ENCODE measurements around the gene SDF2L1.
A peak's percentile ranks its signal among the peaks of the same experiment; 100 is the strongest.

Gene SDF2L1

DNA sequence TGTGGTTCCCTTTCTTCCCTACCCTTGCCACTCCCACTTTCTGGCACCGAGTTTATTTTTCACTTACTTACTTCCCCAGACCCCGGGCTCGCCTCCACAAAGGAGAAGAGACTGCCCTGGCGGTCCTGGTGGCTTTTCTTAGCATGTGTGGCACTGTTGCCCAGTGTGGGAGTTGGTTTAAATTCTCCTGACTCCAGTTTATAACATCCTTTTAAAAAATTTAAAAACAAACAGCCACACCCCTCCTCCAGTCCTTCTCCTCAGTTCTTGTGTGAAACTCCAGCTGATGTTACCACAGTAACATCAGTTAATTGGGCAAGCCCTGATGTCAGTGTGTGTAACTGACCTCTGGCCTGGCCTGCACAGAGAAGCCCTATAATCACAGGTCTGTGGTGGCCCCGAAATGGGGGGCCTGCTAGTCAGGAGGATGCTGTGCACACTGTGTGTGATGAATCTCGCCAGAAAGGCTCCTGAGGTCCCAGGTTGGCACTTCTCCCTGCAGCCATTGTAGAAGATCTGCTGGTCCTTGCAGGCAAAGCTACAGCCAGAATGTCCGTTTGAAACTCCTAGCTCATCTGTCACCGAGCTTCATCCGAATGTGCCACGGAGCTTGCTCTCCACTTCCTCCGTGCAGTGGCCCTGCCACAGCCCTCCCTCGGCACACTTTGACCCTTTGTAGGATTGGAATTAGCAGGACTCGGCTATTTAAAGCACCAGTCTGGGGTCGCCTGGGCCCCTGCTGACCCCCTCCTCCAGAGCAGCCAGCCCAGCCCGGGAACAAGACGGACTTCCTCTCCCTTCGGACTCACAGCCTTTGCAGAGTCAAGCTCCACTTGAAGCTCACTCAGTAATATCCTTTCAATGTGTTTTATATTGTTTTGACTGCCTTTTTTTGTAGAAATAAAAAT lies 19.8 kb upstream of the SDF2L1 start:
- DNase-seq: no peak

DNA sequence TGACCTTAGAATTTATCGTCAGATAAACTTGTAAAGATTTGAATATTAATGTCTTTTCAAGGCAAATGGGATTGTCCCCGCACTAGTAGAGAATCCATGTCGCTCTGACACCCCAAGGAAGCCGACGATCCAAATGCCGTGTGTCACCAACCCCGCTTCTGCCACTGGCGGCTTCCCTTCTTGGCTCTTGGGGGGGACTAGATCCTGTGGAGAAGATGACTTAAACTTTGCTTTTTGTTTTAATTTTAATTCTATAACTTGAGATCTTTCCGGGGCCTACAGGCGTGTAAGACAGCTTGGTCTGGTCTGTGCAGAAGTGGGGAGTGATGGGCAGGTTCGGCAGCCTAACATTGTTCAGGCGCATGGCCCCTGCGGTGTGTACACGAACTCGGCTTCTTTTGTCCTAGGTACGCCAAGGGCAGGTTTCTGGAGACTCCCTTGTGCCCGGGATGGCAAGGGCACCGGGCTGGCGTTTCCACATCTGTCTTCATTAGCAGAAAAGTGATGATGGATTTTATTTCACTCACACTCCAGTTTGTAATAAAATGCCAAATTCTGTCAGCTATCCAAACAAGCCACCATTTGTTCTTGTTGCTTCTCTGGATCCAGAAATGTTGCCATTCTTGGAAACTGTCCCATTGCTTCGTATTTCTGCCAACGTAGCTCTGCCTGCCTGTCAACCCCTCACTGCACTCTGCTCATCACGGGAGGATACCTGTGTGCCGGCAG lies 19.0 kb upstream of the SDF2L1 start:
- DNase-seq: peak; percentile 65

- DNase-seq: no peak
Observed at GRCh38 chr22:21623648-21623970, 18.5 kb upstream of the SDF2L1 start.

- peak; percentile 38 for DNase-seq
Observed at GRCh38 chr22:21624120-21624879, 17.8 kb upstream of the SDF2L1 start.

DNA sequence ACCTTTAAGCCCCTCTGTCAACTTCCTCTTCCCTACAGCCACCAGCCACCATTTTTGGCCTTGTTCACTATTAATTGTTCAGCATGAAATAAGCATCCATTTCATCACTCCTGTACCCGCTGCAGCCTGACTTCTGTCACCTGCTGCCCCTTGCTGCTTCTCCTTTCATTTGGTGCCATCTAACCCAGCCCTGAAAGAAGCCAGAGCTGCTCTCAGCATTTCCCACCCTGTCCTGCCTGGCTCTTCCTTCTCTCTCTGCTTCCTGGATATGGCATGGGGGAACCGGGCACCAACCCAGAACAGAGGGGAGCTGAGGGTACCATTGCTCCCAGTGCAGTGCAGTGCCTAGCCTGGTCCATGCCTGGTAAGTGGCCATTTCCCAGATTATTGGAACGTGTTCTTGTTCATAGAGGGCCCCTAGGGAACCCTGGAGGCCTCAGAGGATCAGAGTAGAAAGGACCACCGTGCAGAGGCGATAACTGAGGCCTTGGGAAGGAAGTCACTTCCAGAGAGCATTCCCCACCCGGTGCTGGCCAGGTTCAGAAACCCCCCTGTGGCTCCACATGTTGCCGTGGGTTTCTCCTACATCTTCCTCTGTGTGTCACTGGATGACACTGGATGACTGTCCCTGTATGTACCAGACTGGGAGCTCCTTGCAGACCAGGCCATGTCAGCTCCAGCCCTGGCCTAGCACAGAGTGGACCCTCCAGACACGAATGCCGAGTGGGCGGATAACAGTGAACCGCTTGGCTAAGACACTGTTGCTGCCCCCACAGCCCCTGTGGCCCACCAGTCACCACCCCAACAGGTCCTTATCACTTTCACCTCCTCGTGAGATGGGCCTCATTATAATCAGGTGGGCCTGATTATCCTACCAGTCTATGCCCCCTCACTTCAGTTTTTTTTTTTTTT lies 17.0 kb upstream of the SDF2L1 start:
- DNase-seq: no peak

DNA sequence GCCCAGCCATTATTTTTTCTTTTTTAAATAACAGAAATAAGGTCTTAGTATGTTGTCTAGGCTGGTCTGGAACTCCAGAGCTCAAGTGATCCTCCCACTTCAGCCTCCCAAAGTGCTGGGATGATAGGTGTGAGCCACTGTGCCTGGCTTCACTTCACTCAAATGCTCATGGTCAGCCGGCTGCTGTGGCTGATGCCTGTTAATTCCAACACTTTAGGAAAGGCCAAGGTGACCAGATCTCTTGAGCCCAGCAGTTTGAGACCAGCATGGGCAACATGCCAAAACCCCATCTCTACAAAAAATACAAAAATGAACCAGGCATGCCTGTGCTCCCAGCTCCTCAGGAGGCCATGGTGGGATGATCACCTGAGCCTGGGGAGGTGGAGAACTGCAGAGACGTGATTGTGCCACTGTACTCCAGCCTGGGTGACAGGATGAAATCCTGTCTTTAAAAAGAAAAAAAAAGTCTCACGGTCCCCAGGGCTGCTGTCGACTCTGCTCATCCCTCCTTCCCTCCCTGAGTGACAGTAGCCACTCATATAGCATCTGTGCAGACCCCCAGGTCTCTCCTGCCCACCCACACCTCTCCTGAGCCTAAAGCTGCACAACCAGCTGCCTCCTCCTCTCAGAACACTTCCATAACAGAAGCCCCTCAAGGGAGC lies 15.9 kb upstream of the SDF2L1 start:
- DNase-seq: no peak

DNA sequence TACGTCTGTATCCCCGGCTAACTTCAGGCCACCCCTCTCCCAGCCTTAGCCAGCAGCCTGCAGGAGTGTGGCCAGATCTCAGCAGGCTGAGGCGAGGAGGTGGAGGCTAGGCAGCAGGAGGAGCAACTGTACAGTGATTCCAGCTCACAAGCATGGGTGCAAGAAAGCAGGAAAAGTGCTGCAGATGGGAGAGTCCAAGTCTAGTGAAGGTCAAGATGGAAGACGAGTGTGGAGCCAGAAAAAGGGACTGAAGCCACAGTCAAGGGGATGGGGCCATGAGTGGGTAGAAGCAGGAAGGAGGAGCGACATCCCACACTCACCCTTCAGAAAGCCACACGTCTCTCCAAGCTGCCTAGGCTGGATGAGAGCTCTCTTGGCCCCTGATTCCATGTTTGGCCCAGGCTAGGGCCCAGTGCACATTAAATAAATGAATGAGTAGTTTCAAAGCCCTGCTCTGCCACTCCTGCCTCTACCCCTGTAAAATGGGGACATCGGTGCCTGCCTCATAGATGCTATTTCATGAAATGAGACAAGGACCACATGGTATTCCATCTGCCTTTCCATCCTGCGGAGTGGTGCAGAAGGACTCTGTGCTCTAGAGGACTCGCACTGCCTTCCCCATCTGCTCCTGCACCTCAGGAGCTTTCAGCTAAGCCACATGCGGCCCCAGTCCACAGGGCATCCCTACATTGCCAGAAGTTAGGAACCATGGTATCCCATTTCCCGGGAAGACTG lies 15.2 kb upstream of the SDF2L1 start:
- peak; percentile 87 for DNase-seq

- no peak for DNase-seq
Observed at GRCh38 chr22:21628386-21629254, 13.5 kb upstream of the SDF2L1 start.

DNA sequence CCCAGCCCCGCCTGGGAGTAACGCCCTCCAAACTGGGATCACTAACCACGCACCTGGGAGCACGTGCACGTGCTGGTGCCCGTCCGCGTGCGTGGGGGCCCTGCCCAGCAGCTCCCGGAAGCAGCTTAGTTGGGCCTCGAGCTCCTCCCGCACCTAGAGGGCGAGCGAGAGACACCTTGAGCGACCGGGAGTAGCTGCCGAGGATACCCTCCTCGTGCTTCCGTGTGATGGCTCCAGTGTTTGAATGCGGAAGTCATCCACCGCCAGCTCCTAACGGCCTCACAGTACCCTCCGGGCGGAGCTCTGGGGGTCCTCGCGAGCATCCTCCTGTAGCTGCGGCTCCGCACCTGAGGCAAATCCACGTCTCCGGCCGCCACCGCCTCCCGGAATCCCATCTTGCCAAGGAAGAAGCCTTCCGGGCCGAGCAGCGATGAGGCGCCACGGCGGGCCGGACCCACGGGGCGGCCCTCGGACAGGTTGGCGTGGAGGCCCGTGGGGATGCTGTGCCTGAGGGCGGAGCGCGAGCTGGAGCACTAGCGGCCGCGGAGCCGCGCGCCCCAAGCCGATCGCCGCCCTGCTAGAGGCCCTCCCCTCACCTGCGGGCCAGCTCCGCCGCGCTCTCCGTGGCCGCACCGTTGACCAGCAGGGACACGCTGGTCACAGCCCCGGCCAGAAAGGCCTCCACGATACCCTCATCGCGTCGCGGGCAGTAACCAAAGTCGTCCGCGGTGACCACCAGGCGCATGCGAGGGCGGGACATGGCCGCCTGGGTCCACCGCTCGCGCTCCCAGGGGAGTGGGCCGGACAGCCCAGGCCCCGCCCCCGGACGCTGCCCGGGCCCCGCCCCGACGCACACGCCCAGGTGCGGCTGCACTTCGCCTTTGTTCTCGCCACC lies 12.6 kb upstream of the SDF2L1 start, which contains the start of gene YDJC:
TSS of gene YDJC (minus strand) at position 768 of the 895 bp plus-strand sequence. CDS start at position 760, 8 bp downstream.
- peak; percentile 86 for DNase-seq

GRCh38 chr22:21631025-21631424 lies 11.1 kb upstream of the SDF2L1 start:
- DNase-seq: no peak

DNA sequence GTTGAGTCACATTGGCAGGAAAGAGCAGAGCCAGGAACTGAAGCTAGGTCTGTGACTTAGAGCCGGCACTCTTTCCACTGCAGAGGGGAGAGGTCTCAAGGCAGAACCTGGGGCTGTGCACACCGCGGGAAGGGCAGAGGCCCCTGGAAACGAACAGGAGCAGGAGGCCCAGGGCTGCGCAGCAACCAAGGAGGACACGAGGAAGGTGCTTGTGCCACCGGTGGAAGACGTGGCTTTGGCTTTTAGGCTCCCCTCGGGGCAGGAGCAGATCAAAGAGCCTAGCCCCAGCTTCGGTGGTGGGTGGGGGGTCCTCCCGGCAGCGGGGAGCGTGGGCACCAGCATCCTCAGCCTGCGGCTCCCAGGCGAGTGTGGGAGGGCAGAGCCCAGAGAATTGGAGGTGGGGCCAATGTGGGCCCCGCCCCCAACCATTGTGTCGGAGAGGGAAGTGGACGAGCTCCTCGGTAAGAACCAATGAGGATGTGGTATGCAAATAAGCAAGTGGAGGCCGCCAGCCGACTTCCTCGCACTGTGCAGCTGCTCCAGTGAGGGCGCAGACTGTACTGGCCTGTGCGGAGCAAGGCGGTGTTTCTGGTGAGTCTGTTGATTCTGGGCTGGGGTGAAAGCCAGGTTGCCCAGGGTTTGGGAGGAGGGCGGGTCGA lies 9.7 kb upstream of the SDF2L1 start, which contains the start of gene CCDC116:
TSS of gene CCDC116 (plus strand) at position 524 of the 659 bp plus-strand sequence. CDS start 422 bp downstream, outside the sequence.
- no peak for DNase-seq

DNA sequence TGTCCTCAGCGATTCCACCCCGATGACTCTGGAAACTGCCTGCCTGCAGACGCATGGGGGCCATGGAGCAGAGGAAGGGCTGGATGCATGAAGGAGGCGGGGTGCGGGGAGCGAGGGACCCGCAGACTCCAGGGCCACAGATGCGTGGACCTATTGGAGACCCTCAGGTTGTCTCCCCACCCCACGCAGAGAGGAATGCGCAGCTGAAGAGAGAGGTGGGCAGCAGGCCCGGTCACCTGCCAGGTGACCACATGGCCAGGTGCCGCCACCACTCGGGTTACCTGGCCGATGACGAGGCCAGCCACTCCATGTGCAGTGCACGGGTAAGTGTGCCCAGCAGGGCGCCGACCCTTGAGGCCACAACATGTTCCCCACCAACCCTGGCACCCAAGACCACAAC lies 9.2 kb upstream of the SDF2L1 start:
- DNase-seq: no peak

DNA sequence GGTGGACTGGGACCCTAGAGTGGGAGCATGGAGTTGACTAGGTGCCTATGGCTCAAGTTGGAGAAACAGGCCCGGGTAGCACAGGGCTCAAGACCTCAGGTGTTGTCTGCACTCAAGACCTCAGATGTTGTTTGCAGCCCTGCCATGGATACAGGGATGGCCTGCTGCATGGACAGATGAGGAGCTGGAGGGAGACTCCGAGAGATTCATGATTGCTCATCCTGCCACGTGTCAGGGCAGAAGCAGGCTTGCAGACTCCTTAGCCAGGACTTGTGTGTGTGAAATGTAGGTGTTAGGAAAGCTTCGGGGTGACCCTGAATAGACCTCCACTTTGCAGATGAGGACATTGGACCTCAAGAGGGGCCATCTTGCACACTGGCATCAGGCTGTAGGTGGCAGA lies 8.6 kb upstream of the SDF2L1 start:
- DNase-seq: no peak

DNA sequence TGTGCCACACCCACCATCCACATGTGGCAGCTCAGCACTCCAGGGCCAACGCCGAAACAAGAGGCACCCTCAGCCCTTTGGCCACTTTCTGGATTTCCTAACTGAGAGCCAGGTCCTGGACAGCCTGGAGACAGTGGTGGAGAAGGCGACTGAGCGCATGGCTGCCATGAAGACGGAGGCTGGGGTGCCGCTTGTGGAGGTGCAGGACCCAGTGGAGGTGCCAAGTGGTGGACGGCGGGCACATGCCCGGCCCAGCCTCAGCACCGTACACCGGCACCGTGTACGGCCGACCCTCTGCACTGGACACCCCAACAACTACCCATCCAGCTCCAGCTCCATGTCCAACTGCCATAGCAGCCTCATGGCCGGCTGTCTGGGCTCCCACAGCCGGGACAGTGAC lies 8.0 kb upstream of the SDF2L1 start:
- DNase-seq: no peak

GRCh38 chr22:21634844-21635243 lies 7.3 kb upstream of the SDF2L1 start:
- no peak for DNase-seq

DNA sequence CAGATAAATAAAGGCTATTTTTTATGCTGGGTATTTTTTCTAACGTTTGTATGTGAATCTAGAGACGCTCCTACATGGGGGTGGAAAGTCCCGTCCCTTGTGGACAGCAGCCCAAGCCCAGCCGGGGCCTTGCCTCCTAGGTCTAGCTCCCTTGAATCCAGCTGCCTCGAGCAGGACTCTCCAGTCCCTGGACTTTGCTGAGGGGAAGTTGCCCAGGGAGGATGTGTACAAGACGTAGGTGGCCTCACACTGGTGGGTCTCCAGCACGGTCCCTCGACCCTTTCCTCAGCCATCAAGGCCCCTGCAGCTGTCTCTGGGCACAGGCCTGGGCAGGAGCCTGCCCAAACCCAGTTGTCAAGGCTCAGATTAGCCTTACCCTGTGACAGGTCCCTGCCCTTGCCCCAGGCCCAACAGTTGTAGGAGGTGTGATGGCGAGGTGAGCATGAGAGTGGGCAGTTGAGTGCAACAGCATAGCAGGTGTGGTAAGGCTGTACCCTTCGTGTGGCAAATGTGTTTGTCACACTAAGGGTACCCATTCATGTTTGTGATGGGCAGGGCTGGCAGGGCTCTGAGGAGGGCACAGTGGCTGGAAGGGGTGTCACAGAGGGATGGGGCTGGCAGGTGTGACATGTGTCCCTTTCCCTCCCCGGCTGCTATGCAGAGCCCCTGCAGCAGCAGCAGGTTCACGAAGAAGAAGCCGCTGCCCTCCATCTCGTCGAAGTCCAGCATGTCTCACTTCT lies 6.2 kb upstream of the SDF2L1 start:
- DNase-seq: no peak

- no peak for DNase-seq
Observed at GRCh38 chr22:21636629-21637218, 5.4 kb upstream of the SDF2L1 start.

Measured in NCI-H1694 (cell line).